ENCODE results near the gene APOD.
"Not testable (repeated sequence)": the region's sequence is repeated elsewhere in the genome, so short reads cannot be mapped to it uniquely, and the experiment has no call there.

Gene APOD

GRCh38 chr3:195619591-195620369, 36.0 kb upstream of the APOD start:
- not testable (repeated sequence) for DNase-seq (ENCODE audit: extremely low read depth, low read depth)

DNA sequence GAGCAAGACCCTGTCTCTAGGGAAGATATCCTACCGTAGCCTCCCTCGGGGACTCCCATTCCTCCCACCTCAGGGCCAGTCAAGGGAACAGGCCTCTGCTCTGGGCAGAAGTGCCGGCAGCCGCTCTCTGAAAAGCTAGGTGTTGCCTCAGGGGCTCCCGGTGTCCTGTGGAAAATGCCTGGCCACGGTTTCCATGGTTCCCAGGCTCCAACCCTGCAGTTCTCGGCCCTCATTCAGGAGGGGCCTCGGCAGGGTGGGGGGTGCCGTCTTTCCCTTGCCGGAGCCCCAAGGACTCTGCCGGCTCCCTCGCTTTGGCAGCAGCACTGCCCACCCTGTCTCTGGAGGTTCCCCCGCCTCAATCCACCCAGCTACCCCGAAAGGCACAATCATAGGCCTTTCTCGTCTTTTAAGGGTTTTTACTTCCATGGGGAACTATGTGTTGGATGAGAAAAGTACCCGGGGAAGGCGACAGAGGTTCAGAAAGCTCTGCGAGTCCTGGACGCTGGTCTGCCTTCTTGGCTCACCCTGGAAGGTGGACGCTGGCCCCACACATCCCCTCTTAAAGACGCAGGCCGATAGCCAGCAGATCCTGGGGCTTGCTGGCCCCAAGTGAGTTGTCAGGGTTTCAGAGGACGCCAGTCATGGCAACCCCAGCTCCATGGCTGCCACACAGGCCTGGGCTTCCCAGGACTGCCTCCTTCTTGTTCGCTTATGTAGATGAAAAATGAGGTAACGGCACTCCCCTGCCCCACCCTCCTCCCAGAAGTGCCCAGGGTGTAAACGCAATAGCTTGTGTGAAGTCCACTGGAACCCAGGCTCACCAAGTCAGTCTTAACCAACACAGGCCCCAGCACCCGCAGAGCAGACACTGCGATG, 34.3 kb upstream of the APOD start:
- DNase-seq (ENCODE audit: extremely low read depth, low read depth) = not testable (repeated sequence)

- not testable (repeated sequence) for DNase-seq (ENCODE audit: extremely low read depth, low read depth)
Measured at GRCh38 chr3:195617134-195617533, 33.4 kb upstream of the APOD start.

DNA sequence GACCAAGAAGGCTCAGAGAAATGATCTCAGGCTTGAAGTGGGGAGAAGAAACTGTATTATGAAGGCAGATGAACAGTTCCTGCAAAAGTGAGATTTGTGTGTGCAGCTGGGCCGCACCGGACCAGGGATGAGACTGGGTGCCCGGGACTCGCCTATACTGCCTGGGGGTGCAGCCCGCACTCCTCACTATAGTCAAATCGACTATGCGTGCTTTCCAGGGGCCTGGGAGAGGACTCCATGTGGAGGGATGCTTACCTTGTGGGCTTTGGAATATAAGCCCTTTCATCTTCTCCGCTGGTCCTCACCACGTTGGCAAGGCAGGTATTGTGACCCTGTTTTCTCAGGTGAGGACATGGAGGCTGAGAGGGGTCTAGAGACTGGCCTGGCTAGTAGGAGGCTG, 32.9 kb upstream of the APOD start:
- TF ChIP-seq, protein P1, sequence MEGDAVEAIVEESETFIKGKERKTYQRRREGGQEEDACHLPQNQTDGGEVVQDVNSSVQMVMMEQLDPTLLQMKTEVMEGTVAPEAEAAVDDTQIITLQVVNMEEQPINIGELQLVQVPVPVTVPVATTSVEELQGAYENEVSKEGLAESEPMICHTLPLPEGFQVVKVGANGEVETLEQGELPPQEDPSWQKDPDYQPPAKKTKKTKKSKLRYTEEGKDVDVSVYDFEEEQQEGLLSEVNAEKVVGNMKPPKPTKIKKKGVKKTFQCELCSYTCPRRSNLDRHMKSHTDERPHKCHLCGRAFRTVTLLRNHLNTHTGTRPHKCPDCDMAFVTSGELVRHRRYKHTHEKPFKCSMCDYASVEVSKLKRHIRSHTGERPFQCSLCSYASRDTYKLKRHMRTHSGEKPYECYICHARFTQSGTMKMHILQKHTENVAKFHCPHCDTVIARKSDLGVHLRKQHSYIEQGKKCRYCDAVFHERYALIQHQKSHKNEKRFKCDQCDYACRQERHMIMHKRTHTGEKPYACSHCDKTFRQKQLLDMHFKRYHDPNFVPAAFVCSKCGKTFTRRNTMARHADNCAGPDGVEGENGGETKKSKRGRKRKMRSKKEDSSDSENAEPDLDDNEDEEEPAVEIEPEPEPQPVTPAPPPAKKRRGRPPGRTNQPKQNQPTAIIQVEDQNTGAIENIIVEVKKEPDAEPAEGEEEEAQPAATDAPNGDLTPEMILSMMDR (IDR thresholded peaks at IDR 0.05; ENCODE audit: low read depth, low read length) = no peak
- no peak for DNase-seq (ENCODE audit: extremely low read depth, low read depth)

DNA sequence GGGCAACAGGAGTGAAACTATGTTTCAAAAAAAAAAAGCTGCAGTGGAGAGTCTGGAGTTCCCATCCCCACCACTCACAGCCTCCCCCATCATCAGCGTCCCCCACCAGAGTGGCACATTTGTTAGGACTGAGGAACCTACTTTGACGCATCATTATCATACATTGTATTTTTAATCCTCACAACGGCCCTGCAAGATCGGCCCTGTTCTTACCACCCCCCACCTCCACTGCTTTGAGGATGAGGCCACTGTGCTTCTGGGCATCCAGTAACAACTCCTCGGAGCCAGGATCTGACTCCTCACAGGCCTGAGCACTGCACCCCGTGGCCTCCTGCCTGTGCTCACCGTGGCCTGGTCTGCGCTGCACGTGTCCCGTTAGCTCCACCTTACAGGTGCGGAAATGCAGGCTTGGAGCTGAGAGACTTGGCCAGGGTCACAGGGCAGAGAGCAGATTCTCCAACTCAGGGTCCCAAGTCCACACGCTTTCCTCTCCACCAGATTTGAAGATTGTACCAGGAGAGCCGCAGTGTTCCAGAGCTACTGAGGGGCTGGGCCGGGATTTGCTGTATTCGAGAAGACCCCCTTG, 32.3 kb upstream of the APOD start:
- DNase-seq (ENCODE audit: extremely low read depth, low read depth) = not testable (repeated sequence)

GRCh38 chr3:195614672-195615504, 31.1 kb upstream of the APOD start:
- DNase-seq (ENCODE audit: extremely low read depth, low read depth) = not testable (repeated sequence)

DNA sequence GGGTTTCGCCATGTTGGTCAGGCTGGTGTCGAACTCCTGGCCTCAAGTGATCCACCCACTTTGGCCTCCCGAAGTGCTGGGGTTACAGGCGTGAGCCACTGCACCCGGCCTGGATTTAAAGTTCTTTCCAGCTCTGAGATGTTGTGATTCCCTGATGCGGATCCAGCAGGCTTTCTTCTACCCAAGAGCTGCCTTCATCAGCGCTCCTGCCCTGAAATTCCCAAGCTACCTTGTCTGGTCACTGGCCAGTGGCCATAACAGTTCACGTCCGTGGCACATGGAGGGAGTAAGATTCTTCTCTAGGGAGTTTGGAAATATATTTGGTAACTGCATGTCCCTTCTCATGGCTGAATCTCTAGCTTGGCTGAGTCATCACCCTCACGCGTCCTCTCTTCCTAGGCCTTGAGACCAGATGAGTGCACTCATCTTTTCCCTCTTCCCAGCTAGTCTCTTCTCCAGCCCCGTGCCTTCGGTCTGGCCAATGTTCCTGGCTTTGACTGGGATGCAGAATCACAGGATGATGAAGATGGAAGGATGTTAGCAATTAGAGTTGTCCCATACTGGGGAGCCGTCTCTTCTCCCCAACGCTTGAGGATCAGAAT, 29.8 kb upstream of the APOD start:
- TF ChIP-seq, protein P1 (IDR thresholded peaks at IDR 0.05; ENCODE audit: low read depth, low read length) = no peak
- DNase-seq (ENCODE audit: extremely low read depth, low read depth) = peak; percentile 20

DNA sequence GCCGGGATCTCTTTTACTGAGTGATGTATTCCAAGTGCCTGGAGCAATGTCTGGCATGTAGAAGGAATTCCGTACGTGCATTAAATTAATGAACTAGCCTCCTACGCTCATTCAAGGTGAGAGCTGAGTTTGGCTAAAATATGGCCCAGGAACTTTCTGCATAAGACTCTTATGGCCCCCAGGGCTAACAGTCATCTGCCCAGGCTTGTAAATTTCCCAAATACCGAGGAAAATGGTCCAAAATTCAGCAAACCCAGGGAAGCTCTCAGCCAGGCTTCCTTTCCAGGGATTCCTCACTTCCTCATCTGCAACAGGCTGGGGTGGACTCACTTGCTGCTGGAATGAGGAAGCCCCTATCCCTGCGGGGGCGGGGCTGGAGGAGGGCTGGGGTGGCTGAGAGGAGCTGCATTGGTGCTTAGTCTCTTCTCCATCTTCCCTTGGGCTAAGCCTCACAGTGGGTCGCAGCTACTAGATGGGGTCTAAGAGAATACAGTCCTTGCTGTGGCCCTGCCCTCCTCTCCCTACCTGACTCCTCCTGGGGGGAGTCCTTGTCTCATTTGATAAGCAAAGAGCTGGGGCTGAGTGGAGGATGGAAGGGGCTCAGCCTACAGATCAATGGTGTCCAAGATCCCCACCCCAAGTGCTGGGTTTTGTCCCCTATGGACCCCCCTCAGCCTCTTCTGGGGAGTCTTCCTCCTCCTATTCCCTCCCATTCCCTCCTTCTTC, 28.5 kb upstream of the APOD start:
- TF ChIP-seq, protein P1 (IDR thresholded peaks at IDR 0.05; ENCODE audit: low read depth, low read length) = no peak
- DNase-seq (ENCODE audit: extremely low read depth, low read depth) = no peak

- TF ChIP-seq, protein P1 (IDR thresholded peaks at IDR 0.05; ENCODE audit: low read depth, low read length) = no peak
- DNase-seq (ENCODE audit: extremely low read depth, low read depth) = no peak
Measured at GRCh38 chr3:195609229-195609628, 25.5 kb upstream of the APOD start.

DNA sequence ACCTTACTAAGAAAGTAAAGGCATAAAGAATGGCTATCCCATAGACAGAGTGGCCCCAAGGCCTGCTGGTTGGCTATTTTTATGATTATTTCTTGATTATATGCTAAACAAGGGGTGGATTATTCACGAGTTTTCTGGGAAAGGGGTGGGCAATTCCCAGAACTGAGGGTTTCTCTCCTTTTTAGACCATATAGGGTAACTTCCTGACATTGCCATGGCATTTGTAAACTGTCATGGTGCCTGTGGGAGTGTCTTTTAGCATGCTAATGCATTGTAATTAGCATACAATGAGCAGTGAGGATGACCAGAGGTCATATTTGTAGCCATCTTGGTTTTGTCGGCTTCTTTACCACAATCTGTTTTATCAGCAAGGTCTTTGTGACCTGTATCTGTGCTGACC, 18.0 kb upstream of the APOD start:
- DNase-seq (ENCODE audit: extremely low read depth, low read depth) = not testable (repeated sequence)

Measured in AG09319 (cell line).